HEK293T (cell line): Measurements from ENCODE around the gene KCNF1.

ENCODE experiments used
- CTCF ChIA-PET: fragments of 350-600 bp; formaldehyde crosslinking; extraction: SDS; loops from one replicate; lab custom pipeline; 2021; ENCODE audit warnings: antibody characterized with exemption, inconsistent platforms; lab: Yijun Ruan, JAX
- POLR2A ChIA-PET: fragments of 350-600 bp; formaldehyde crosslinking; extraction: SDS; loops from one replicate; lab custom pipeline; 2020; ENCODE audit warnings: antibody characterized with exemption, inconsistent platforms; lab: Yijun Ruan, JAX
- DNase-seq: peaks from one replicate; pipeline ENCODE4 v3.0.0; 2012; ENCODE audit warnings: mixed read lengths; ENCODE audit errors: extremely low spot score
- LEF1 ChIP-seq: fragments of 450-650 bp; IDR thresholded peaks from 2 replicates; pipeline ENCODE4 v1.6.1; 2017; ENCODE audit warnings: mild to moderate bottlenecking, borderline replicate concordance
- TARDBP ChIP-seq: fragments of 450-650 bp; IDR thresholded peaks from 2 replicates; pipeline ENCODE4 v1.6.1; 2016
- TF ChIP-seq, protein P1 (sequence below): fragments of 450-650 bp; IDR thresholded peaks from 2 replicates; pipeline ENCODE4 v1.6.1; 2016

Gene KCNF1

GRCh38 chr2:10963155-10963554 is 51.4 kb downstream of the KCNF1 start:
- ChIA-PET CTCF (no interaction called here), POLR2A (no interaction called here)
- TF ChIP-seq TARDBP: no peak
- TF ChIP-seq LEF1: no peak
- TF ChIP-seq, protein P1, sequence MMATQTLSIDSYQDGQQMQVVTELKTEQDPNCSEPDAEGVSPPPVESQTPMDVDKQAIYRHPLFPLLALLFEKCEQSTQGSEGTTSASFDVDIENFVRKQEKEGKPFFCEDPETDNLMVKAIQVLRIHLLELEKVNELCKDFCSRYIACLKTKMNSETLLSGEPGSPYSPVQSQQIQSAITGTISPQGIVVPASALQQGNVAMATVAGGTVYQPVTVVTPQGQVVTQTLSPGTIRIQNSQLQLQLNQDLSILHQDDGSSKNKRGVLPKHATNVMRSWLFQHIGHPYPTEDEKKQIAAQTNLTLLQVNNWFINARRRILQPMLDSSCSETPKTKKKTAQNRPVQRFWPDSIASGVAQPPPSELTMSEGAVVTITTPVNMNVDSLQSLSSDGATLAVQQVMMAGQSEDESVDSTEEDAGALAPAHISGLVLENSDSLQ: no peak
- DNase-seq: no peak
